Measurements from ENCODE around the gene MRC1. TPM values are rescaled to one million over a fixed set of nuclear protein-coding genes. Genes with fewer than 3 reads are reported as not detected.

Gene MRC1
- total RNA-seq, 4 donors from 2014 or later, result 9.8 to 88.6 (median 50.3) TPM

DNA sequence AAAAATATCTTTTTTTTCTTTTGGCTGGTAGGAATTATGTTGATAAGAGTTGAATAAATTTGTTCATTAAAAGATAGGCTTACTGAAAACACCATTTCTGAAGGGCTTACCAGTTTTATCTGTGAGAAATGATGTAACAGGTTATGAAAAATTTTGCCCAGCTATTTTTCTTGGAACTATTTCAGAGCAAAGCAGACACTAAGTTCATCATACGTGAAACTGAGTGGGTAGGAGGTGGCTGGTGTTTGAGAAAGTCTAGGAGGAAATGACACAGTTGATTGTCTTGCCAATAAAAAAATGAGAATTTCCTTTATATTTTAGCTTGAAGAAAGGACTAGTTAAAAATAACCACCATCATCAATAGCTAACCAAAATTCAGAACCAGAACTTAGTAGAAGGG, 6.2 kb upstream of the MRC1 start:
- peaks cover 0 to 6% (median 0%) of the 10 kb centered on the region in 3 donors for H3K9me3 ChIP-seq
- WGBS, 2 donors (ENCODE audit: low coverage in 1 of 2), result 0 to 13% methylated on average over 1 of the region's 1 CpG
- no peak for ATAC-seq
- no peaks in the 10 kb centered on the region for H3K36me3 ChIP-seq
- H3K27me3 ChIP-seq, result no peaks in the 10 kb centered on the region
- H3K27ac ChIP-seq, result no peak overlapping the region
- no peaks in the 10 kb centered on the region for H3K4me1 ChIP-seq
- H3K4me3 ChIP-seq, result no peak overlapping the region
- TF ChIP-seq POLR2AphosphoS5 (IDR thresholded peaks at IDR 0.05) (no peak), POLR2A (IDR thresholded peaks at IDR 0.05) (no peak), EP300 (IDR thresholded peaks at IDR 0.05) (no peak)
- TF ChIP-seq, protein P1, sequence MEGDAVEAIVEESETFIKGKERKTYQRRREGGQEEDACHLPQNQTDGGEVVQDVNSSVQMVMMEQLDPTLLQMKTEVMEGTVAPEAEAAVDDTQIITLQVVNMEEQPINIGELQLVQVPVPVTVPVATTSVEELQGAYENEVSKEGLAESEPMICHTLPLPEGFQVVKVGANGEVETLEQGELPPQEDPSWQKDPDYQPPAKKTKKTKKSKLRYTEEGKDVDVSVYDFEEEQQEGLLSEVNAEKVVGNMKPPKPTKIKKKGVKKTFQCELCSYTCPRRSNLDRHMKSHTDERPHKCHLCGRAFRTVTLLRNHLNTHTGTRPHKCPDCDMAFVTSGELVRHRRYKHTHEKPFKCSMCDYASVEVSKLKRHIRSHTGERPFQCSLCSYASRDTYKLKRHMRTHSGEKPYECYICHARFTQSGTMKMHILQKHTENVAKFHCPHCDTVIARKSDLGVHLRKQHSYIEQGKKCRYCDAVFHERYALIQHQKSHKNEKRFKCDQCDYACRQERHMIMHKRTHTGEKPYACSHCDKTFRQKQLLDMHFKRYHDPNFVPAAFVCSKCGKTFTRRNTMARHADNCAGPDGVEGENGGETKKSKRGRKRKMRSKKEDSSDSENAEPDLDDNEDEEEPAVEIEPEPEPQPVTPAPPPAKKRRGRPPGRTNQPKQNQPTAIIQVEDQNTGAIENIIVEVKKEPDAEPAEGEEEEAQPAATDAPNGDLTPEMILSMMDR (IDR thresholded peaks at IDR 0.05), result no peak

DNA sequence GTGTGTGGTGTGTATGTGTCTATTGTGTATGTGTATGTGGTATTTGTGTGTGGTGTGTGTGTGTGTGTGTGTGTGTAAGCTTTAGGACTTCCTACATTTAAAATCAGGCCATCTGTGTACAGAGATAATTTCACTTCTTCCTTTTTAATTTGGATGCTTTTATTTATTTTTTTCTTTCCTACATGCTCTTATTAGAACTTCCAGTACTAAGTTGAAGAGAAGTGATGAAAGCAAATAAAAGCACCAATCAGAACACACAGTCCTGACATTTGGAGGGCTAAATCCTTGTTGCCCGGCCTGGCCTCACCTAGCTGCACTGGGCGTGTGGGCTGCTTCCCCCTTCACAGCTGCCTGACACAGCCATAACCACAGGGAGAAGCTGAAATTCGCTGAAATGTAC, 3.8 kb upstream of the MRC1 start:
- Histone ChIP-seq H3K4me1 (no peaks in the 10 kb centered on the region), H3K36me3 (no peaks in the 10 kb centered on the region), H3K4me3 (no peak overlapping the region), H3K27ac (no peak overlapping the region), H3K9me3 (peaks cover 0 to 6% (median 0%) of the 10 kb centered on the region in 3 donors), H3K27me3 (no peaks in the 10 kb centered on the region)
- no peak for ATAC-seq
- no peak for TF ChIP-seq EP300 (IDR thresholded peaks at IDR 0.05)
- TF ChIP-seq POLR2AphosphoS5 (IDR thresholded peaks at IDR 0.05), result no peak
- TF ChIP-seq POLR2A (IDR thresholded peaks at IDR 0.05), result no peak
- TF ChIP-seq, protein P1 (IDR thresholded peaks at IDR 0.05), result no peak
- WGBS, 2 donors (ENCODE audit: low coverage in 1 of 2), result 76 to 80% methylated on average over 1 to 3 of the region's 3 CpGs

DNA sequence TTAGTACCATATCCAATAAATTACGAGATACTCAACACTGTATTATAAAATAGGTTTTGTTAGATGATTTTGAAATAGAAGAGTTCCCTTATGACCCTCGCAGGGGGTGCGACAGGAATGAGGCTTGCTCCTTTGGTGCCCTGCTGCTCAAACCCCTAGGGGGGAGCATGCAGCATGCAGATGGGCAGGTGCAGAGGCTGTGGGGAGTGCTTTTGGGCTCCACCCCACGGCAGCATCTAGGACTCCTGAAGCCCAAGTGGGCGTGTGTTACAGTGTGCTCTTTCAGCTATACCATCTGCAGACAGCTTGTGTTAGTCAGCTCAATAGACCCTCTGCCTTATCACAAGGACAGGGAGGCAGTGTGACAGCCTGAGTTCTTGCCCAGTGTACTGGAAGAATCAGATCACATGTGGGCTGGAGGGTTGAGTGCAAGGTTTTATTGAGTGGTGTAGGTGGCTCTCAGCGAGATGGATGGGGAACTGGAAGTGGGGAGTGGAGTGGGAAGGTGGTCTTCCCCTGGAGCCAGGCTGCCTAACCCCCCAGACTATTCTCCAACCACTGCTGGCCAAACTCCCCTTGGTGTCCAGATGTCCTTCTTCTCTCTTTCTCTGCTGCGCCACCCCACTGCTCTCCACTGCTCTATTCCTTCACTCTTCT, 3.1 kb upstream of the MRC1 start:
- Histone ChIP-seq H3K4me3 (no peak overlapping the region), H3K27ac (no peak overlapping the region), H3K9me3 (peaks cover 0 to 6% (median 0%) of the 10 kb centered on the region in 3 donors), H3K36me3 (no peaks in the 10 kb centered on the region), H3K27me3 (no peaks in the 10 kb centered on the region), H3K4me1 (no peaks in the 10 kb centered on the region)
- ATAC-seq, result no peak
- TF ChIP-seq POLR2A (IDR thresholded peaks at IDR 0.05) (no peak), EP300 (IDR thresholded peaks at IDR 0.05) (no peak), POLR2AphosphoS5 (IDR thresholded peaks at IDR 0.05) (no peak)
- TF ChIP-seq, protein P1 (IDR thresholded peaks at IDR 0.05), result no peak
- 50 to 67% methylated on average over 2 to 7 of the region's 7 CpGs for WGBS, 2 donors (ENCODE audit: low coverage in 1 of 2)

DNA sequence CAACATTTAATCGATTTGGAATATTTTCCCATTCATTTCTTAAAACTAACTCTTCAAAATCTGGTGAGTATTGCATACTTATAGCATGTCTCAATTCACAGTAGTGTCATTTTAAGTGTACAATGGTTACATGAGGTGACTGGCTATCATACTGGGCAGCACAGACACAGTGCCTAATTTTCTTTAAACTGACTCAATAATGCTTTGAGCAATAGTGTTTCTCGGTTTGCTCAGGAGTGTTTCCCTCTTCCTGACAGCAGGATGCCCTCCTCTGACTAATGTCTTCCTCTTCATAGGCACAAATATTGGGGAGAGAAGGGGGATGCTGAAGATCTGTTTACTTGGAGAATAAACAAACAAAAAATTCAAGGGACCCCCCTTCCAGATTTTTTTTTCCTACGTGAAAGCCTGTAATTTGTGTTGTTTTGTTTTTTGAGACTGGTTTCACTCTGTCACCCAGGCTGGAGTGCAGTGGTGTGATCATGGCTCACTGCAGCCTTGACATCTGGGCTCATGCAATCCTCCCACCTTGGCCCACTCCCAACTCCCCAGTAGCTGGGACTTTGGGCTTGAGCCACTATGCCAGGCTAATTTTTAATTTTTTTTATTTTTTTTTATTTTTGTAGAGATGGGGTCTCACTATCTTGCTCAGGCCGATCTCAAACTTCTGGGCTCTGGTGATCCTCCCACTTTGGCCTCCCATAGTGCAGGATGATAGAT, 2.2 kb downstream of the MRC1 start:
- no peaks in the 10 kb centered on the region for H3K36me3 ChIP-seq
- no peak for ATAC-seq
- H3K27me3 ChIP-seq, result no peaks in the 10 kb centered on the region
- peak overlapping the region in 1 of 2 donors; percentile 37 for H3K4me3 ChIP-seq
- H3K4me1 ChIP-seq, result no peaks in the 10 kb centered on the region
- no peaks in the 10 kb centered on the region for H3K9me3 ChIP-seq
- TF ChIP-seq, protein P1 (IDR thresholded peaks at IDR 0.05), result no peak
- TF ChIP-seq POLR2AphosphoS5 (IDR thresholded peaks at IDR 0.05), result no peak
- TF ChIP-seq EP300 (IDR thresholded peaks at IDR 0.05), result no peak
- no peak for TF ChIP-seq POLR2A (IDR thresholded peaks at IDR 0.05)
- H3K27ac ChIP-seq, result no peak overlapping the region
- 57 to 65% methylated on average over 4 of the region's 4 CpGs for WGBS, 2 donors (ENCODE audit: low coverage in 1 of 2)

DNA sequence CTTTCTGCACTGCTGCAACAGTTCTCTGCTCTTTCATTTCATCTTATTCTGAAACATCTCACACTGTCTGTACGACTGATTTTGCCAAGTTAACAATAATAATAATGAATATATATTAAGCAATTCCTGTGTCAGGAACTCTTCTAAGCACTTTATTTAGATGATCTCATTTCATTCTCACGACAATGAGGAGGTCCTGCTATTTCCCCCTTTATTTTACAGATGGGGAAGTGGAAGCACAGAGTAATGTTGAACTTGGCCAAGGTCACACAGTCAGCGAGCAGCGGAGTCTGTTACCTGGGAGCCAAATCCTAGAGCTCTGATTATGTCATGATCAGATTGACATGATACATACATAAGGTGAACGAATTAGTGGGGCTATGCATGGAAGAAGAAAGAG, 5.8 kb downstream of the MRC1 start:
- no peak for ATAC-seq

More for the DNA sequence above, 5.8 kb downstream of the MRC1 start:
- no peaks in the 10 kb centered on the region for H3K27me3 ChIP-seq
- H3K27ac ChIP-seq, result no peak overlapping the region
- no peaks in the 10 kb centered on the region for H3K9me3 ChIP-seq
- TF ChIP-seq, protein P1 (IDR thresholded peaks at IDR 0.05), result no peak
- TF ChIP-seq POLR2A (IDR thresholded peaks at IDR 0.05) (no peak), EP300 (IDR thresholded peaks at IDR 0.05) (no peak), POLR2AphosphoS5 (IDR thresholded peaks at IDR 0.05) (no peak)
- no peak overlapping the region for H3K4me3 ChIP-seq
- no peaks in the 10 kb centered on the region for H3K4me1 ChIP-seq
- whole genome bisulfite sequencing, 2 donors (ENCODE audit: low coverage in 1 of 2), result 19 to 51% methylated on average over 3 to 4 of the region's 5 CpGs
- no peaks in the 10 kb centered on the region for H3K36me3 ChIP-seq

All from gastroesophageal sphincter (tissue), 4 donors.